Measurements from ENCODE around the gene CTNNBL1. TPM values are rescaled to one million over a fixed set of nuclear protein-coding genes. Genes with fewer than 3 reads are reported as not detected.

Gene CTNNBL1
- polyA plus RNA-seq, 1 of the 3 experiments (the other 2 are of a cell fraction): 29.5 TPM

DNA sequence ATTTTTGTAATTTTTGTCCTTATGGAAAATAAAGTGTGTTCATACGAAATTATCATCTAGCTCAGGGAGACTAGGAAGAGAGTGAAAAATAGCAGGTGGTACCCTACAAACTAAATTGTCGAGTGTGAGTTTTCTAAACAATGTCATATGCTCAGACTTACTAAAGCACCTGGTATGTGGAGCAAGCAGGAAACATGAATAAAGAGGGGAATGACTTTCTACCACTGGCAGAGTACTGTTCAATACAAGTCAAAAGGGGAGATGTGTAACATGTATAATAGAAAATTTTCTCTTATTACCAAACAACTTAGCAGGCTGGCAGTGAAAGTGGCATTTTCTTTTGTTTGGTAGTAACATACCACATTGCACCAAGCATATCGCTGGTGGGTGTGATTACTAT is 36.1 kb downstream of the CTNNBL1 start:
- DNase-seq: no peak
- Histone ChIP-seq H4K20me1 (ENCODE audit: insufficient read depth) (no peaks in the 10 kb centered on the region), H2AFZ (ENCODE audit: low read depth) (no peak overlapping the region), H3K36me3 (replicated peaks in 1 of 2; ENCODE audit: control insufficient read depth in 1 of 2, insufficient read depth in 2 of 2, low read length in 1 of 2) (peaks cover 0 to 6% of the 10 kb centered on the region in 2 experiments), H3K4me1 (ENCODE audit: control insufficient read depth in 1 of 2, insufficient read depth in 2 of 2, low read depth in 1 of 2, low read length in 1 of 2) (peaks cover 10 to 20% of the 10 kb centered on the region in 2 experiments; a peak in 3 of 4 replicates), H3K9me3 (no peaks in the 10 kb centered on the region), H3K4me2 (no peak overlapping the region), H3K4me3 (ENCODE audit: low read depth in 2 of 2, low read length in 1 of 2) (no peak overlapping the region), H3K79me2 (ENCODE audit: insufficient read depth) (peaks cover 5% of the 10 kb centered on the region; the same call in 1 of the 2 replicates), H3K9me2 (no peaks in the 10 kb centered on the region), H3F3A (replicated peaks; ENCODE audit: insufficient read depth) (peaks cover 5% of the 10 kb centered on the region), H3K27ac (ENCODE audit: low read depth in 2 of 2, low read length in 1 of 2) (no peak overlapping the region), H3K9ac (no peak overlapping the region), H3K27me3 (ENCODE audit: insufficient read depth) (no peaks in the 10 kb centered on the region)
- ChIA-PET POLR2A (no interaction called here), CTCF (interaction anchor here (1.4 to 2.1 kb wide), 3 partner anchors 26 to 166 kb away, joined by 3 to 9 read pairs (median 5); no protein-coding TSS in a partner anchor)
- TF ChIP-seq NRF1 (IDR thresholded peaks at IDR 0.05; ENCODE audit: low read depth, low read length): no peak
- no peak for TF ChIP-seq FOXJ3 (CRISPR knock-in tag; IDR thresholded peaks at IDR 0.05)
- TF ChIP-seq TCF12 (IDR thresholded peaks at IDR 0.05): no peak
- TF ChIP-seq GATA2 (CRISPR knock-in tag; IDR thresholded peaks at IDR 0.05): no peak
- no peak for TF ChIP-seq YY1 (IDR thresholded peaks at IDR 0.05; ENCODE audit: low read depth)
- no peak for TF ChIP-seq TAF1 (IDR thresholded peaks at IDR 0.05; ENCODE audit: borderline replicate concordance, low read depth, low read length)
- no peak for TF ChIP-seq ELF1 (IDR thresholded peaks at IDR 0.05)
- TF ChIP-seq CTCF (IDR thresholded peaks at IDR 0.05): no peak
- no peak for TF ChIP-seq RCOR1 (IDR thresholded peaks at IDR 0.05; ENCODE audit: low read length)
- TF ChIP-seq MXI1 (IDR thresholded peaks at IDR 0.05; ENCODE audit: low read depth, low read length): no peak
- TF ChIP-seq REST (IDR thresholded peaks at IDR 0.05; ENCODE audit: low read depth, low read length): no peak
- TF ChIP-seq MAX (IDR thresholded peaks at IDR 0.05; ENCODE audit: low read depth): no peak
- no peak for TF ChIP-seq RAD21 (IDR thresholded peaks at IDR 0.05; ENCODE audit: low read length)
- TF ChIP-seq TEAD4 (IDR thresholded peaks at IDR 0.05; ENCODE audit: borderline replicate concordance, insufficient read depth): no peak
- no peak for TF ChIP-seq FOSL2 (IDR thresholded peaks at IDR 0.05; ENCODE audit: borderline replicate concordance, low read depth)
- TF ChIP-seq, protein P1, sequence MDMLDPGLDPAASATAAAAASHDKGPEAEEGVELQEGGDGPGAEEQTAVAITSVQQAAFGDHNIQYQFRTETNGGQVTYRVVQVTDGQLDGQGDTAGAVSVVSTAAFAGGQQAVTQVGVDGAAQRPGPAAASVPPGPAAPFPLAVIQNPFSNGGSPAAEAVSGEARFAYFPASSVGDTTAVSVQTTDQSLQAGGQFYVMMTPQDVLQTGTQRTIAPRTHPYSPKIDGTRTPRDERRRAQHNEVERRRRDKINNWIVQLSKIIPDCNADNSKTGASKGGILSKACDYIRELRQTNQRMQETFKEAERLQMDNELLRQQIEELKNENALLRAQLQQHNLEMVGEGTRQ (IDR thresholded peaks at IDR 0.05; ENCODE audit: borderline replicate concordance, low read depth, low read length): no peak
- TF ChIP-seq RXRA (IDR thresholded peaks at IDR 0.05; ENCODE audit: borderline replicate concordance, low read depth): no peak
- TF ChIP-seq SMC3 (IDR thresholded peaks at IDR 0.05; ENCODE audit: low read depth, low read length): no peak
- WGBS (ENCODE audit: low lambda C conversion rate): 60% methylated on average over 3 of the region's 3 CpGs

All from SK-N-SH (cell line).